Endodermal cell (in vitro differentiated cells): ENCODE measurements around the gene SOX21. TPM values are rescaled to one million over a fixed set of nuclear protein-coding genes. Genes with fewer than 3 reads are reported as not detected.

Experiments used
- DNase-seq: peaks from one replicate; pipeline ENCODE4 v3.0.0-alpha.2; 2017
- H3K27ac ChIP-seq: 2 replicates; pipeline ENCODE4 v1.5.1; 2013; ENCODE audit warnings: mild to moderate bottlenecking, low read depth, low read length, moderate library complexity
- H3K27me3 ChIP-seq: 2 replicates; pipeline ENCODE4 v1.6.1; 2013; ENCODE audit warnings: mild to moderate bottlenecking, low read length, moderate library complexity; ENCODE audit not compliant: insufficient read depth, control insufficient read depth, poor library complexity, severe bottlenecking
- H3K36me3 ChIP-seq: 2 replicates; pipeline ENCODE4 v1.7.0; 2013; ENCODE audit warnings: mild to moderate bottlenecking, low read length, moderate library complexity; ENCODE audit not compliant: control insufficient read depth, insufficient read depth
- H3K4me1 ChIP-seq: one replicate; pipeline ENCODE4 v1.7.0; 2013; ENCODE audit warnings: low read length; ENCODE audit not compliant: control insufficient read depth, insufficient read depth
- H3K4me3 ChIP-seq: 2 replicates; pipeline ENCODE4 v1.5.1; 2013; ENCODE audit warnings: mild to moderate bottlenecking, low read length, moderate library complexity
- H3K9ac ChIP-seq: 2 replicates; pipeline ENCODE4 v1.6.1; 2013; ENCODE audit warnings: mild to moderate bottlenecking, low read length, moderate library complexity; ENCODE audit not compliant: poor library complexity, severe bottlenecking; ENCODE audit errors: extremely low read depth
- H3K9me3 ChIP-seq: 2 replicates; pipeline ENCODE4 v1.6.1; 2013; ENCODE audit warnings: mild to moderate bottlenecking, low read length, moderate library complexity; ENCODE audit not compliant: control insufficient read depth
- H3K27ac Mint-ChIP-seq: 2 replicates; pipeline ENCODE4 v1.8.0; 2020; ENCODE audit warnings: mixed read lengths
- H3K27me3 Mint-ChIP-seq: 2 replicates; pipeline ENCODE4 v1.8.0; 2021; ENCODE audit warnings: mild to moderate bottlenecking, mixed read lengths; ENCODE audit not compliant: insufficient read depth
- H3K36me3 Mint-ChIP-seq: 2 replicates; pipeline ENCODE4 v1.8.0; 2020; ENCODE audit warnings: low read depth, mixed read lengths
- H3K4me1 Mint-ChIP-seq: 2 replicates; pipeline ENCODE4 v1.8.0; 2020; ENCODE audit warnings: mixed read lengths
- H3K4me3 Mint-ChIP-seq: 2 replicates; pipeline ENCODE4 v1.8.0; 2020; ENCODE audit warnings: mild to moderate bottlenecking, moderate library complexity, mixed read lengths
- H3K9me3 Mint-ChIP-seq: 2 replicates; pipeline ENCODE4 v1.8.0; 2020; ENCODE audit warnings: mild to moderate bottlenecking, mixed read lengths
- WGBS, 2 experiments: methylation state at CpG; one replicate each; pipeline versions ENCODE4 v1.1.5 to v1.1.7; 2013; ENCODE audit warnings: missing lambda C conversion rate in 2 of 2, mixed read lengths in 1 of 2; ENCODE audit not compliant: insufficient coverage in 1 of 2, insufficient read length in 1 of 2; 5-methylcytosine and 5-hydroxymethylcytosine counted together
- total RNA-seq, 2 donors: library from RNA; stranded (reverse); fragmentation: NEBNext Ultra II Directional in 1 of 2; extraction: Animal tissue kit (Norgen Biotek cat#: 25700) in 1 of 2; gene quantifications; 2 replicates in 1 of 2; 3 replicates in 1 of 2; pipeline ENCODE4 v1.2.1, GENCODE V29; 2021
- TF ChIP-seq, protein P1 (sequence below): fragments of 200-600 bp; sonication (generic); conservative IDR thresholded peaks from 2 replicates; pipeline ENCODE4 v1.5.0; 2021; ENCODE audit warnings: antibody characterized with exemption, mild to moderate bottlenecking

The SOX21 gene
- total RNA-seq, 2 donors from 2014 or later, result 5.2 to 10.1 TPM

GRCh38 chr13:94666065-94666464 lies 46.3 kb downstream of the SOX21 start:
- H3K27ac Mint-ChIP-seq, result no peak overlapping the region
- H3K9me3 ChIP-seq, result no peaks in the 10 kb centered on the region
- no peak overlapping the region for H3K4me3 ChIP-seq
- WGBS, 2 experiments, result 86 to 95% methylated on average over 6 to 7 of the region's 7 CpGs
- H3K27ac ChIP-seq, result no peak overlapping the region
- no peaks in the 10 kb centered on the region for H3K36me3 ChIP-seq
- H3K4me1 ChIP-seq, result peaks cover 11% of the 10 kb centered on the region
- no peak overlapping the region for H3K9ac ChIP-seq
- TF ChIP-seq, protein P1, sequence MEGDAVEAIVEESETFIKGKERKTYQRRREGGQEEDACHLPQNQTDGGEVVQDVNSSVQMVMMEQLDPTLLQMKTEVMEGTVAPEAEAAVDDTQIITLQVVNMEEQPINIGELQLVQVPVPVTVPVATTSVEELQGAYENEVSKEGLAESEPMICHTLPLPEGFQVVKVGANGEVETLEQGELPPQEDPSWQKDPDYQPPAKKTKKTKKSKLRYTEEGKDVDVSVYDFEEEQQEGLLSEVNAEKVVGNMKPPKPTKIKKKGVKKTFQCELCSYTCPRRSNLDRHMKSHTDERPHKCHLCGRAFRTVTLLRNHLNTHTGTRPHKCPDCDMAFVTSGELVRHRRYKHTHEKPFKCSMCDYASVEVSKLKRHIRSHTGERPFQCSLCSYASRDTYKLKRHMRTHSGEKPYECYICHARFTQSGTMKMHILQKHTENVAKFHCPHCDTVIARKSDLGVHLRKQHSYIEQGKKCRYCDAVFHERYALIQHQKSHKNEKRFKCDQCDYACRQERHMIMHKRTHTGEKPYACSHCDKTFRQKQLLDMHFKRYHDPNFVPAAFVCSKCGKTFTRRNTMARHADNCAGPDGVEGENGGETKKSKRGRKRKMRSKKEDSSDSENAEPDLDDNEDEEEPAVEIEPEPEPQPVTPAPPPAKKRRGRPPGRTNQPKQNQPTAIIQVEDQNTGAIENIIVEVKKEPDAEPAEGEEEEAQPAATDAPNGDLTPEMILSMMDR, result no peak
- no peak for DNase-seq
- H3K4me1 Mint-ChIP-seq, result peaks cover 24% of the 10 kb centered on the region
- peaks cover 70% of the 10 kb centered on the region for H3K27me3 Mint-ChIP-seq
- H3K4me3 Mint-ChIP-seq, result no peak overlapping the region
- H3K9me3 Mint-ChIP-seq, result no peaks in the 10 kb centered on the region
- no peaks in the 10 kb centered on the region for H3K36me3 Mint-ChIP-seq
- peaks cover 62% of the 10 kb centered on the region for H3K27me3 ChIP-seq

- Histone ChIP-seq H3K4me1 (peaks cover 11% of the 10 kb centered on the region), H3K4me3 (no peak overlapping the region), H3K27me3 (peaks cover 62% of the 10 kb centered on the region), H3K9ac (no peak overlapping the region), H3K36me3 (no peaks in the 10 kb centered on the region), H3K27ac (no peak overlapping the region), H3K9me3 (no peaks in the 10 kb centered on the region)
- TF ChIP-seq, protein P1, result no peak
- Mint-ChIP-seq H3K27me3 (peaks cover 62% of the 10 kb centered on the region), H3K9me3 (no peaks in the 10 kb centered on the region), H3K4me1 (peaks cover 35% of the 10 kb centered on the region), H3K4me3 (no peak overlapping the region), H3K27ac (no peak overlapping the region), H3K36me3 (no peaks in the 10 kb centered on the region)
- 70 to 82% methylated on average over 5 to 7 of the region's 7 CpGs for WGBS, 2 experiments
- no peak for DNase-seq
Measured at GRCh38 chr13:94664889-94665288, 47.5 kb downstream of the SOX21 start.

GRCh38 chr13:94662274-94662945 lies 49.9 kb downstream of the SOX21 start:
- Histone ChIP-seq H3K9ac (no peak overlapping the region), H3K27me3 (peaks cover 47% of the 10 kb centered on the region), H3K4me1 (peaks cover 11% of the 10 kb centered on the region), H3K9me3 (no peaks in the 10 kb centered on the region), H3K27ac (no peak overlapping the region), H3K4me3 (no peak overlapping the region), H3K36me3 (no peaks in the 10 kb centered on the region)
- Mint-ChIP-seq H3K4me1 (peaks cover 46% of the 10 kb centered on the region), H3K36me3 (no peaks in the 10 kb centered on the region), H3K27me3 (peaks cover 46% of the 10 kb centered on the region), H3K9me3 (no peaks in the 10 kb centered on the region), H3K4me3 (no peak overlapping the region), H3K27ac (no peak overlapping the region)
- 58 to 75% methylated on average over 10 to 12 of the region's 12 CpGs for WGBS, 2 experiments
- no peak for DNase-seq
- TF ChIP-seq, protein P1, result no peak
